ENCODE results near the gene TAGLN3.

GRCh38 chr3:112056451-112056929 is 57.8 kb downstream of the TAGLN3 start:
- TF ChIP-seq CTCF (conservative IDR thresholded peaks at IDR 0.05; ENCODE audit: low read depth, low read length), result no peak
- TF ChIP-seq EZH2 (IDR thresholded peaks at IDR 0.05; ENCODE audit: borderline replicate concordance, low read depth, low read length, poor library complexity, severe bottlenecking), result no peak
